Esophagus muscularis mucosa (tissue), 4 donors: ENCODE data around the gene SUN1. TPM values are rescaled to one million over a fixed set of nuclear protein-coding genes. Genes with fewer than 3 reads are reported as not detected.

Experiments used
- DNase-seq: peaks from one replicate; pipeline ENCODE4 v3.0.0-alpha.2; 2017; ENCODE audit errors: extremely low spot score
- H3K27ac ChIP-seq, 4 donors: fragments of 200-600 bp; sonication (generic); replicated peaks in 1 of 4; 1 replicate in 3 of 4; 2 replicates in 1 of 4; pipeline ENCODE4 v1.5.1; 2016 to 2019; ENCODE audit warnings: mild to moderate bottlenecking in 1 of 4
- H3K27me3 ChIP-seq, 4 donors: fragments of 200-600 bp; sonication (generic); one replicate each; pipeline versions ENCODE4 v1.5.1 to v1.6.0; 2016 to 2019
- H3K36me3 ChIP-seq, 4 donors: fragments of 200-600 bp; sonication (generic); one replicate each; pipeline ENCODE4 v1.5.1; 2016 to 2019
- H3K4me1 ChIP-seq, 4 donors: fragments of 200-600 bp; sonication (generic); one replicate each; pipeline ENCODE4 v1.5.1; 2016 to 2019
- H3K4me3 ChIP-seq, 4 donors: fragments of 200-600 bp; sonication (generic); 1 replicate in 2 of 4; 2 replicates in 2 of 4; pipeline ENCODE4 v1.5.1; 2016 to 2019; ENCODE audit warnings: mild to moderate bottlenecking in 4 of 4, moderate library complexity in 1 of 4
- H3K9me3 ChIP-seq, 4 donors: fragments of 200-600 bp; sonication (generic); 1 replicate in 3 of 4; 2 replicates in 1 of 4; pipeline ENCODE4 v1.5.1; 2016 to 2019
- CTCF ChIP-seq, 3 experiments: fragments of 200-600 bp in 2 of 3; fragments of 450-650 bp in 1 of 3; sonication (generic) in 2 of 3; IDR thresholded peaks; one replicate each; pipeline ENCODE4 v1.5.1; 2017 to 2019; ENCODE audit warnings: antibody characterized with exemption in 3 of 3, mild to moderate bottlenecking in 2 of 3, moderate library complexity in 1 of 3
- EP300 ChIP-seq: sonication (generic); formaldehyde crosslinking; IDR thresholded peaks from one replicate; pipeline ENCODE4 v1.6.1; 2017; ENCODE audit warnings: antibody characterized with exemption
- POLR2A ChIP-seq: fragments of 450-650 bp; IDR thresholded peaks from one replicate; pipeline ENCODE4 v1.6.1; 2017; ENCODE audit warnings: antibody characterized with exemption, moderate library complexity, mild to moderate bottlenecking, low read depth
- POLR2AphosphoS5 ChIP-seq, 2 donors: sonication (generic); formaldehyde crosslinking; IDR thresholded peaks; one replicate each; pipeline ENCODE4 v1.6.1; 2017; ENCODE audit warnings: antibody characterized with exemption in 2 of 2
- WGBS: methylation state at CpG from one replicate; pipeline ENCODE4 v1.1.5; 2018; 5-methylcytosine and 5-hydroxymethylcytosine counted together
- intact Hi-C: fragments of 100-400 bp; cut with DNase I; formaldehyde crosslinking; loops from one replicate; pipeline ENCODE4 v1.15.1; 2023
- total RNA-seq, 4 donors: library from RNA; depleted of rRNA; stranded (reverse); fragments of >200 nt; gene quantifications; one replicate each; pipeline versions ENCODE4 v1.1.0 to v1.2.1, GENCODE V29; 2016

The SUN1 gene
- total RNA-seq, 4 donors from 2014 or later, result 132 to 149 (median 147) TPM

DNA sequence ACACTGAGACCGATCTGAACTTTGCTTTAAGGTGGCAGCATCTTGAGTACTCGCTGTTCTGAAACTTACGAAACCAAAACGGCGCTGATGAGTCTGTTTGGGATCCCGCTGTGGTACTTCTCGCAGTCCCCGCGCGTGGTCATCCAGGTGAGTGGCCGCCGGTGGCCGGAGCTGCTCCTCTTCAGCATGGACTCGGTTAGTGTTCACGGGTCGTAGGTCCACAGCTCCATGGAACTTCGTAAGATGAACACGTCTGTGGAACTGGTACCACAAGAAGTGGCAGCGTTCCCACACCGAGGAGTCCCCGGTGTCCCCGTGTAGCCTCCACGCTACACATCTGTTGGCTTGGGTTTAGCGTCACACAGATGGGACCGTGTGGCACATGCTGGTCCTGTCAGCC lies 33.6 kb downstream of the SUN1 start:
- intact Hi-C loops, result no loop called here
- Histone ChIP-seq H3K36me3 (peaks cover 41 to 92% (median 85%) of the 10 kb centered on the region in 4 donors), H3K4me1 (peaks cover 26 to 44% (median 38%) of the 10 kb centered on the region in 4 donors), H3K27me3 (no peaks in the 10 kb centered on the region), H3K27ac (peak overlapping the region; percentile 92 to 94 (median 92)), H3K4me3 (no peak overlapping the region), H3K9me3 (no peaks in the 10 kb centered on the region)
- TF ChIP-seq CTCF (IDR thresholded peaks at IDR 0.05), result no peak
- TF ChIP-seq EP300, result no peak
- TF ChIP-seq POLR2A, result no peak
- TF ChIP-seq POLR2AphosphoS5 (IDR thresholded peaks at IDR 0.05), result no peak
- no peak for DNase-seq
- 97% methylated on average over 10 of the region's 25 CpGs for WGBS

GRCh38 chr7:867001-867405 lies 34.7 kb downstream of the SUN1 start:
- Histone ChIP-seq H3K27me3 (no peaks in the 10 kb centered on the region), H3K36me3 (peaks cover 31 to 92% (median 84%) of the 10 kb centered on the region in 4 donors), H3K9me3 (no peaks in the 10 kb centered on the region), H3K4me3 (peak overlapping the region; percentile 12 to 48 (median 24)), H3K4me1 (peaks cover 27 to 47% (median 42%) of the 10 kb centered on the region in 4 donors), H3K27ac (peak overlapping the region; percentile 92 to 94 (median 92))
- peak; percentile 94 for DNase-seq
- intact Hi-C loops, result no loop called here
- WGBS, result 33% methylated on average over 17 of the region's 18 CpGs
- TF ChIP-seq POLR2A (no peak), EP300 (peak; percentile 77), POLR2AphosphoS5 (IDR thresholded peaks at IDR 0.05) (peak; percentile 89 to 95)

GRCh38 chr7:867406-868188 lies 35.3 kb downstream of the SUN1 start:
- Histone ChIP-seq H3K36me3 (peaks cover 36 to 92% (median 84%) of the 10 kb centered on the region in 4 donors), H3K27me3 (no peaks in the 10 kb centered on the region), H3K9me3 (no peaks in the 10 kb centered on the region), H3K4me1 (peaks cover 32 to 52% (median 46%) of the 10 kb centered on the region in 4 donors), H3K27ac (peak overlapping the region; percentile 92 to 94 (median 92)), H3K4me3 (peak overlapping the region; percentile 12 to 48 (median 24))
- intact Hi-C loops, result no loop called here
- WGBS, result 64% methylated on average over 20 of the region's 22 CpGs
- peak; percentile 72 to 84 for TF ChIP-seq POLR2AphosphoS5 (IDR thresholded peaks at IDR 0.05)
- TF ChIP-seq EP300, result peak; percentile 85
- TF ChIP-seq CTCF (IDR thresholded peaks at IDR 0.05), result peak in 2 of 3 experiments; percentile 14 to 42
- no peak for TF ChIP-seq POLR2A
- no peak for DNase-seq

GRCh38 chr7:868189-868486 lies 35.9 kb downstream of the SUN1 start:
- peak overlapping the region; percentile 92 to 94 (median 92) for H3K27ac ChIP-seq

More at GRCh38 chr7:868189-868486, 35.9 kb downstream of the SUN1 start:
- TF ChIP-seq POLR2AphosphoS5 (IDR thresholded peaks at IDR 0.05) (no peak), POLR2A (no peak), CTCF (IDR thresholded peaks at IDR 0.05) (no peak), EP300 (no peak)
- WGBS, result 91% methylated on average over 8 of the region's 17 CpGs
- no peaks in the 10 kb centered on the region for H3K9me3 ChIP-seq
- no peaks in the 10 kb centered on the region for H3K27me3 ChIP-seq
- peak overlapping the region in 3 of 4 donors; percentile 11 to 48 (median 25) for H3K4me3 ChIP-seq
- intact Hi-C loops, result no loop called here
- no peak for DNase-seq
- H3K36me3 ChIP-seq, result peaks cover 32 to 90% (median 83%) of the 10 kb centered on the region in 4 donors
- peaks cover 37 to 58% (median 52%) of the 10 kb centered on the region in 4 donors for H3K4me1 ChIP-seq
